GM10248 (cell line): ENCODE results near the gene PLA2G4E.

Source experiments
- CTCF ChIA-PET: fragments of 300-600 bp; sonication (Branson Sonifier 250); formaldehyde crosslinking; extraction: SDS; loops from one replicate; lab custom pipeline; 2021; ENCODE audit warnings: antibody characterized with exemption; lab: Yijun Ruan, JAX
- POLR2A ChIA-PET: fragments of 350-650 bp; sonication (Branson Sonifier 250); formaldehyde crosslinking; extraction: SDS; loops from one replicate; lab custom pipeline; 2020; ENCODE audit warnings: antibody characterized with exemption; lab: Yijun Ruan, JAX
- DNase-seq: peaks from one replicate; pipeline ENCODE4 v3.0.0; 2012; ENCODE audit errors: extremely low spot score
- CTCF ChIP-seq: IDR thresholded peaks from 2 replicates; pipeline ENCODE4 v1.5.1; 2012; ENCODE audit warnings: mild to moderate bottlenecking, low read depth; ENCODE audit errors: extremely low read depth, missing control alignments, control extremely low read depth

Gene PLA2G4E

GRCh38 chr15:41996921-41997592, 23.8 kb downstream of the PLA2G4E start:
- POLR2A ChIA-PET: no interaction called here
- CTCF ChIA-PET: interaction anchor here (0.9 to 6.9 kb wide), 9 partner anchors 8 to 141 kb away, joined by 3 to 45 read pairs (median 3); partner anchors contain the start of gene EHD4
- DNase-seq: no peak
- no peak for TF ChIP-seq CTCF

GRCh38 chr15:41996376-41996775, 24.5 kb downstream of the PLA2G4E start:
- TF ChIP-seq CTCF: no peak

DNA sequence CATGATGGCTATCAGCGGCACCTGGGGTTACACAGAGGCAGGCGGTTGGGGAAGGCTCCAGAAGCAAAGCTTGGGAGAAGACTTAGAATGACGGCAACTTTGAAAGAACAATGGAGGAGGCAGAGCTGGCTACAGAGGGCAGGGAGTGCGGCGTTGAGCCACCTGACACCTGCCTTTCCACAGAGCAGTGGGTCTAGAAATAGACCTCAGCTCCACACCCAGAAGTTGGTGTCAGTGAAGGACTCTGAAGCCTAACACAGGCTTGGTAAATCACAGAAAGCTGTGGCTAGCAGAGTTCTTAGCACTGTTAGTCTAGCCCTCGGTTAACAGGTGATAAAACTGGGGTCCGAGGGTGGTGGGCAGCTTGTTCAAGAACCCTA, 25.4 kb downstream of the PLA2G4E start:
- ChIA-PET CTCF (interaction anchor here (1.0 to 6.9 kb wide), 6 partner anchors 9 to 89 kb away, joined by 4 to 45 read pairs (median 6); no protein-coding TSS in a partner anchor), POLR2A (interaction anchor here (0.6 kb wide), 1 partner anchor 1016 kb away, joined by 3 read pairs; no protein-coding TSS in a partner anchor)
- no peak for DNase-seq
- no peak for TF ChIP-seq CTCF

More at GRCh38 chr15:41996376-41996775, 24.5 kb downstream of the PLA2G4E start:
- ChIA-PET CTCF (interaction anchor here (1.0 to 6.9 kb wide), 8 partner anchors 7 to 88 kb away, joined by 3 to 45 read pairs (median 5); partner anchors contain the start of gene EHD4), POLR2A (interaction anchor here (0.6 kb wide), 1 partner anchor 1017 kb away, joined by 3 read pairs; no protein-coding TSS in a partner anchor)
- no peak for DNase-seq

DNA sequence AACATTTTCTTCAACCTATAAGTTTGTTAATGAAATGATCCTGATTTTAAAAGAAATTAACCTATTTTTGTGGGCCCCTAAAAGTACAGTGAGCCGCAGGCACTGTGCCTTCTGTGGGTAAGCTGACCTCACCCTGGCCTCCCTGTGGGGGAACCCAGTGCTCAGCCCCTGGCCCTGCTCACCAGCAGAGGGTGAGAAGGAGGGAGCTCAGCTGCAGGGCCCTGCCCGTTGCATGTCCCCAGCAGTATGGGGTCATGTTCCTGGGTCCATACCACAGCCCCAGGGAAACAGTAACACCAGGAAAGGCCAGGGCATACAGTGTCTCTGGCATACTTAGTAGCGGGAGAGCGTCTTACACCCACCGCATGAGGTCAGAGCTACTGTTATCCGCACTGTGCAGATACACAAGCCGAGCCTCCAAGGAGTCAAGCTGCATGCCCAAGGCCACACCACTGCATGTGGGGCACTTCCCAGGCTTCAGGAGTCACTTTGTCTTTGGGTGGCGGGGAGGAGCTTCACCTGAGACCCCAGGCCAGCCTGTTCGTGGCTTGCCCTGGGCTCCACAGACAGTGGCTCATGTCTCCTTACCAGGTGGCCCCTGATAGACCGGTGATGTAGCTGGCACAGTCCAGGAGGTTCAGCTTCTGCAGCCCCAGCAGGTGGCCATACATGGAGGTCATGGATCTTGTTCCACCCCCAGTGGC, 25.9 kb downstream of the PLA2G4E start:
- ChIA-PET POLR2A (no interaction called here), CTCF (interaction anchor here (1.2 to 6.9 kb wide), 6 partner anchors 9 to 89 kb away, joined by 4 to 45 read pairs (median 7); no protein-coding TSS in a partner anchor)
- TF ChIP-seq CTCF: no peak
- DNase-seq: no peak

GRCh38 chr15:41994171-41994650, 26.6 kb downstream of the PLA2G4E start:
- ChIA-PET POLR2A (no interaction called here), CTCF (interaction anchor here (1.1 to 6.9 kb wide), 4 partner anchors 63 to 90 kb away, joined by 4 to 45 read pairs (median 12); no protein-coding TSS in a partner anchor)
- TF ChIP-seq CTCF: no peak
- no peak for DNase-seq
